ENCODE measurements around the gene CLEC18A.
A peak's percentile ranks its signal among the peaks of the same experiment; 100 is the strongest.
"Not testable (repeated sequence)": the region's sequence is repeated elsewhere in the genome, so short reads cannot be mapped to it uniquely, and the experiment has no call there.

CLEC18A gene

DNA sequence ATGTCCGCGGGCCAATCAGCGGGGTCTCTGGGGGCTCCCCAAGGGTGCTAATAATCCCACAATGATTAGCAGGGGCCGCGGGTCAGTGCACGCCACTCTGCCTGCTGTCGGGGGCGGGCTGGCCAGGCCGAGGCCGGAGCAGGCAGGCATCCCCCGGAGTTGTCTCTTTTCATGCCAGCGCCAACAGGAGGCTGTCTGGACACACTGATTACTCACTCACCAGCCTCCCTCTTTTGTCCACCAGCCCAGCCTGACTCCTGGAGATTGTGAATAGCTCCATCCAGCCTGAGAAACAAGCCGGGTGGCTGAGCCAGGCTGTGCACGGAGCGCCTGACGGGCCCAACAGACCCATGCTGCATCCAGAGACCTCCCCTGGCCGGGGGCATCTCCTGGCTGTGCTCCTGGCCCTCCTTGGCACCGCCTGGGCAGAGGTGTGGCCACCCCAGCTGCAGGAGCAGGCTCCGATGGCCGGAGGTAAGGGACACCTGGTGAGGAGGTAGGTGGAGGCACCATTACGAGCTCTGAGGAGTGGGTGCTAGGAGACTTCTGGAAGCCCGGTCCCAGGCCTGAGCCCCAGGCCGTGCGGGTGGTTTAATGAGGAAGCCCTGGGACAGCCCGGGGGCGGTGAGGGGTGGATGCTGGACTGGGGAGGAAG is at the start of gene CLEC18A:
CLEC18A (plus strand) TSS at position 318 of the 655 bp plus-strand sequence; CDS start at position 351, 33 bp downstream.
- not testable (repeated sequence) for DNase-seq (ENCODE audit: low read depth in 2 of 2)

GRCh38 chr16:69903865-69904415 is 47.2 kb upstream of the CLEC18A start:
- no peak for DNase-seq (ENCODE audit: low read depth in 2 of 2)

DNA sequence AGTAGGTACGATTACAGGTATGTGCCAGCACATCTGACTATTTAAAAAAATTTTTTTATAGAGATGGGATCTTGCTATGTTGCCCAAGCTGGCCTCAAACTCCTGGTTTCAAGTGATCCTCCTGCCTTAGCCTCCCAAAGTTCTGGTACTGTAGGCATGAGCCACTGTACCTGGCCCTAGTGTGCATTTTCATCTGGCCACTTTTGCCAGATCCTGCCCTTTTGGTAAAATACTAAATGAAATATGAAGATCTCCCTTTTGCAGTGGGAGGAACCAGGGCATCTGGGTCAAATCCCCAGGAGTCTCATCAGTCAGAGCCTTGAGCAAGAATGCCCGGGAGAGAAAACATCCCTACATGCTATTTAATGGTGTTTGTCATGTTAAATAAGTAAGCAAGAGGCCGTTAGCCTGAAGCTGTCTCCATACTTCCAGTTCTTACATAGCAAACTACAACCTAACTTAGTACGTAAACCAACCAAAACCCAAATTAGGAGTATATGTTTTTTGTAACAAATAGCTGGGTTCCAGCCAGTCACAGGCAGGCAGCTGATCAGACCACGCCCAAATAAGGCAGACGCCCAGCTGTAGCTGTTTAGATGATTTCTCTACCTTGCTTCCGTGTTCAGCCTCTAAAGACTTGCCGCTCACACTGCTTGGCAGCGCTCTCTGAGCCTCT is 46.5 kb upstream of the CLEC18A start:
- DNase-seq (ENCODE audit: low read depth in 2 of 2) = no peak

DNA sequence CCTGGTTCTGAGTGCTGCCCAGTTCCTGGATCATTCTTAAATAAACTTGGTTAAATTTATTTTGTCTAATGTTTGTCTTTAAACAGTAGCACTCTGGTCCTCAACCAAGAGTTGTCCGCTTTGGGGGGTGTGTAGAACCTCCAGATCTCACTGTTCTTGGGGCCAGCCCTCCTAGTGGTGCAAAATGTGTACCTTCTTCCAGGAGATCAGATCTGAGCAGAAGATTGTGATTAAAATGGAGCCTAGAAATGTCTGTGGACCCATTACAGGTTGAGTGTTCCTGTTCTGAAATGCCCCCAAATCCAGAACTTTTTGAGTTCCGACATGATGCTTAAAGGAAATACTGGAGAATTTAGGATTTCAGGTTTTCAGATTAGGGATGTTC is 46.0 kb upstream of the CLEC18A start:
- DNase-seq (ENCODE audit: low read depth in 2 of 2) = no peak

- peak; percentile 73 to 76 for DNase-seq (ENCODE audit: low read depth in 2 of 2)
These were observed 44.2 kb upstream of the CLEC18A start for GRCh38 chr16:69906838-69907401.

DNA sequence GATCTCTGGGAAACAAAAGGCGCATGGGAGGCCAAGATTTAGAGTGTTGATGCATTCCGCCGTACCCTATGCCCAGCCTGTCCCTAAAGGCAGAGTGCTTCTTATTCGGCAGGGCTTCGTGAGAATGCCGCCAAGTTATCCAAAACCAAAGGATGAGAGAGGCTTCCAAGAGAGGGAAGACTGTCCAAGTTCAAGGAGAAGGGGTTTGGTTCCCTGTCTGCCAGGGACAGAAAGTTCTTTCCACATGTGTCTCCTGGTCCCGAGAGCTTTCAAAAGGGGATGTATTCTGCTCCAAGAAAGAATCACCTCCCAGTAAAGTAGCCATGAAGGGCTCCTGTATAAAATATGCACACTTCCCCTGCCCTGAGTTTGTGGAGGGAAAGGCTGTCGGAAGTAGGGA is 42.1 kb upstream of the CLEC18A start:
- no peak for DNase-seq (ENCODE audit: low read depth in 2 of 2)

DNA sequence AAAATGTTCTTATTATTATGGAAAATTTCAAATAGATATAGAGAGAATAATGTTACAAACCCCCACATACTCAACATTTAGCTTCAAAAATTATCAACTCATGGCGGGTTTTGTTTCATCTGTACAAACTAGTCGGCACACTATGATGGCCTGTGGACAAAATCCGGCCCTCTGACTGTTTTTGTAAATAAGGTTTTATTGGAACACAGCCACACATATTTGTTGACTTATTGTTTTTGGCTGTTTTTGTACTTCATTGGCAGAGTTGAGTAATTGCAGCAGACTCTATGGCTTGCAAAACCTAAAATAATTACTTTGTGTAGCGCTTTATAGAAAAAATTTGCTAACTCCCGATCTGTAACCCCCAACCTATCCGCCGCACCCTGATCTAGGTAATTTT is 41.4 kb upstream of the CLEC18A start:
- no peak for DNase-seq (ENCODE audit: low read depth in 2 of 2)

GRCh38 chr16:69910964-69911363 is 40.2 kb upstream of the CLEC18A start:
- DNase-seq (ENCODE audit: low read depth in 2 of 2) = no peak

GRCh38 chr16:69916462-69916861 is 34.7 kb upstream of the CLEC18A start:
- no peak for DNase-seq (ENCODE audit: low read depth in 2 of 2)

DNA sequence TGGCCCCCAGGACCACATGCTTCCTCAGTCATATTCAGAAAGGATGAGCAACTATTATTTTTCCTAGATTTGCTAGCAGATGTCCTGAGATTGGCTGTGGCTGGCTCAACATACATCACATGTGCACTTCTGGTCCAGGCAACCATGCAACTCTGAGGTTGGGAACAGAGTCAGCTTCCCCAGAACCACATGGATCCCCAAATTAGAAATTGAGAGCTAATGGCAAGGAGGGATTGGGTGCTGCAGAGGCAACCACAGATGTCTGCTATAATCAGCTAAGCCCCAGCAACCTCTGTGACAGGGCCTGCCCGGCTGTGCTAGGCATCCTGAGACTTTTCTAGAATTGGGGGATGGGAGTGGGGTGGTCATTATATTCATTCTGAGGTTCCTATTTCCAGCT is 33.8 kb upstream of the CLEC18A start:
- no peak for DNase-seq (ENCODE audit: low read depth in 2 of 2)

DNA sequence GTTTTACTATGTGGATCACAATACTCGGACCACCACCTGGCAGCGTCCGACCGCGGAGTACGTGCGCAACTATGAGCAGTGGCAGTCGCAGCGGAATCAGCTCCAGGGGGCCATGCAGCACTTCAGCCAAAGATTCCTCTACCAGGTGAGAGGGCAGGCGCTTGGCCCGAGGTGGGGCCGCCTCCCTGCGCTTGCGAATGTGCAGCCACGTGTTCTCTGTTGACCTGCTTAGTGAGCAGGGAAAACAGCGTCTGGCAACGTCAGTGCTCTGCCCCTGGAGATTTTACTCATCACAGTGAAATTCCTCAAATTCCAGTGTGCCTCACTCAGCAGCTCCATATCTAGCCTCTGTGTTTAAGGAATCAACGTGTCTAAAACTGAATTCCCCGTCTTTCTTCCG is 33.4 kb upstream of the CLEC18A start:
- peak; percentile 92 for DNase-seq (ENCODE audit: low read depth in 2 of 2)

- DNase-seq (ENCODE audit: low read depth in 2 of 2) = no peak
These were observed 32.9 kb upstream of the CLEC18A start for GRCh38 chr16:69918241-69918640.

DNA sequence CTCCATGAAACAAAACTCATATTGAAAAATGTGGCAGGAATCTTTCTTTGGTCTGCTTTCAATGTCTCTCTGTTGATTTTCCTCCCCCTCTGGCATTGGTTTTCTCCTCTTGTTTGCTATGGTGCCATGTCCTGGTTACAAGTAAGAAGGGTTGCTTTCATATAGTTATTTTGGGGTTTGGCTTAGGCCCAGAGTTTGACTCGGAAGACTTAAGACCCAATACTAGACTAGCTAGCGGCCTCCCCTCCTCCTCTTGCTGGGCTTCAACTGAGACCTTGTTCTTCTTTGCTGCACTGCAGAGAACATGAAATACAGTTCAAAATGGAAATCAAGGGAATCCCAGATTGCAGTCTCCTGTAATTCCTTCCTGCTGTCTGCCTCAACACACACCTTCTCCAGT is 30.0 kb upstream of the CLEC18A start:
- DNase-seq (ENCODE audit: low read depth in 2 of 2) = no peak

- no peak for DNase-seq (ENCODE audit: low read depth in 2 of 2)
These were observed 28.9 kb upstream of the CLEC18A start for GRCh38 chr16:69922200-69922599.

- no peak for DNase-seq (ENCODE audit: low read depth in 2 of 2)
These were observed 26.9 kb upstream of the CLEC18A start for GRCh38 chr16:69924041-69924775.

DNA sequence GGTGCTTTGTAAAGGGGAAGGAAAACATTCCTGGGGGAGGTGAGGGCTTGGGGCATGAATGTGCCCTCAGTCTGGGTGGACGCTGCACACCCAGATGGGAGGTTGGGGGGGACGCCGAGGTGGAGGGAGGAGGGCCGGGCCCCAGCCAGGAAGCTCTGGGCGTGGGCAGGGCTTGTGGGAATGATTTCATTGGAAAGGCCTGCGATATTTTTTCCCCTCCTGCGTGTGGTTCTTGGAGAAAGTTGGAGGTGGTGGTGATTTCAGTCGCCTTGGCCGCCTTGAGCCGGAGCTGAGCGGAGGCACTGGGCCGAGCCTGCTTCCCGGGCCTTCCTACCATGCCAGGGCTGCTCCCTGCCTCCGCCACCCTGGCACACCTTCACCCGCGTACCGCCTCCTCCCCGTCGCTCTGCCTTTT is 26.4 kb upstream of the CLEC18A start:
- peak; percentile 56 to 62 for DNase-seq (ENCODE audit: low read depth in 2 of 2)

DNA sequence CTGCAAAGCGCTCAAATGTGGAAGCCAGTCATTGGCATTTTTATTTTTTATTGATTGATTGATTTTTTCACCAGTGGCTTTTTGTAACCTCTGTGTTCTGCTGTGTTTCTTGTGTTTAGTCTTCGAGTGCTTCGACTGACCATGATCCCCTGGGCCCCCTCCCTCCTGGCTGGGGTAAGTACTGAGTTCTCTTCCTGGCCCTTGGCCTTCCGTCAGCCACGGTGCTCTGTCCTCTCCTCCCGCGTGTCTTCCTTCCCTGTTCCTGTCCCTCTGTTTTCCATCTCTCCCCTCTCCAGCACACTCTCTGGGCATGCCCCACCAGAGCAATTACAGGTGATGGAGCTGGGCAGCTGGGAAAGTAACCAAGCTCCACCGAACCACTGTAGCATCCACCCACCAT is 25.8 kb upstream of the CLEC18A start:
- no peak for DNase-seq (ENCODE audit: low read depth in 2 of 2)

DNA sequence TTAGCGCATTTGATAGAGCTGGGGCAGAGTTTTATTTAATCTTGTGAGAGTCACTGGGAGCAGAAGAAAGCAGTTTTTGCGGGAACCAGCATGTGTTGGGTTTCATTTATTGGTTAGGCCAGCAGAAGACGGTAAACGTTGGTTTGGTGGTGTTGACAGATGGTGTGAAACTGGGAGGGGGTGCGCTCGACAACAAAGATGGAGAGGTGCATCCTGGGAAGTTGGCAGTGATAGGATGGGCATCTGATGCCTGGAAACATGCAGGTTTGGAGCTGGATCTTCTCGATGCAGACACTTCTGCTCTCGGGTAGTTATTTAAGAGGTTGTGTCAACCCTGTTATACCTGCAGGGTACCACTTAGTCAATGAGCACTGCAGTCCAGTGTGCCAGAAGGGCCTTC is 24.9 kb upstream of the CLEC18A start:
- DNase-seq (ENCODE audit: low read depth in 2 of 2) = no peak

DNA sequence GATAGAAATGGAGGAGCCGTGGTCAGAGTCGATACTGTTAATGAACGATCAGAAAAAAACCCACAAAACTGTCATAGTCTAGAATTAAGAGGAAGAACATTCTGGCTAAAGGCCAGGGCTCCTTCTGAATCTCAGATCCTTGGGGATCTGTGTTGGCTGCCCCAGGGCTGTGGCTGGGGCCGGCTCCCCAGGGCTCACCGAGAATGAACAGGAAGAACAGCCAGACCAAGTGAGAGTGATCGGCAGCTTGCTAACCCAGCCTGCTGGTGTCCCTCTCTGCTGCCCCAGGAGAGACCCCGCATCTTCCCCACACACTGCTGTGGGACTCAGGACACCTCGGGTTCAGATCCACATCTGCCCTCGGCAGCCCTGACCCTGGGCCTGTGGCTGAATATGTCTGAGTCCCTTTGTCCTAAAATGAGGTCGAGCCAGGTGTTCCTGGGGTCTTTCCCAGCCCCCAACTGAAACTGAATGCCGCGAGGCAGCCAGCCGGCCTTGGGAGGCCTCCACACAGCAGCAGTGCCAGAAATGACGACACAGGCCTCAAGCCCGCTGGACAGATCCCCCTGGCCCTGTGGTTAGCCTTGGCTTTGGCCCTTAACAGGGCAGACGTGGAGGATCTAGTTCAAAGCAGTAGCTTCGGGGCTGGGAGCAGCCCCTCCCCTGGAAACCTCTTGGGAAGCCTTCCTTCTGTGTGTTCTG is 23.9 kb upstream of the CLEC18A start:
- peak in 1 of 2 experiments; percentile 24 for DNase-seq (ENCODE audit: low read depth in 2 of 2)

- DNase-seq (ENCODE audit: low read depth in 2 of 2) = no peak
These were observed 22.2 kb upstream of the CLEC18A start for GRCh38 chr16:69928856-69929400.

GRCh38 chr16:69929480-69929879 is 21.7 kb upstream of the CLEC18A start:
- no peak for DNase-seq (ENCODE audit: low read depth in 2 of 2)
